HepG2 (cell line): Measurements from ENCODE around the gene RTEL1. TPM values are rescaled to one million over a fixed set of nuclear protein-coding genes. Genes with fewer than 3 reads are reported as not detected.

ENCODE experiments used
- ARNTL ChIP-seq: sonication (generic); formaldehyde crosslinking; IDR thresholded peaks from 2 replicates; pipeline ENCODE4 v1.4.0; 2020; ENCODE audit warnings: mild to moderate bottlenecking, missing genetic modification reagents
- FOSL2 ChIP-seq: sonication (generic); formaldehyde crosslinking; IDR thresholded peaks from 2 replicates; pipeline ENCODE4 v1.4.0; 2020; ENCODE audit warnings: missing genetic modification reagents
- NR2F2 ChIP-seq: IDR thresholded peaks from 2 replicates; pipeline ENCODE4 v1.6.1; 2012; ENCODE audit warnings: low read depth, inconsistent platforms, borderline replicate concordance
- POLR2AphosphoS5 ChIP-seq: IDR thresholded peaks from 2 replicates; pipeline ENCODE4 v1.6.1; 2012; ENCODE audit warnings: low read depth, low read length
- SAFB2 ChIP-seq: sonication (generic); formaldehyde crosslinking; IDR thresholded peaks from 2 replicates; pipeline ENCODE4 v1.5.1; 2020; ENCODE audit warnings: missing genetic modification reagents, low read depth, mild to moderate bottlenecking, borderline replicate concordance
- SKI ChIP-seq: fragments of 450-650 bp; IDR thresholded peaks from one replicate; pipeline ENCODE4 v1.6.1; 2018; ENCODE audit warnings: mild to moderate bottlenecking; ENCODE audit not compliant: partially characterized antibody
- SPEN ChIP-seq: sonication (generic); formaldehyde crosslinking; IDR thresholded peaks from 2 replicates; pipeline ENCODE4 v1.5.1; 2020; ENCODE audit warnings: low read depth, mild to moderate bottlenecking, missing genetic modification reagents
- TARDBP ChIP-seq: sonication (generic); formaldehyde crosslinking; IDR thresholded peaks from 2 replicates; pipeline ENCODE4 v1.8.0; 2022; ENCODE audit warnings: mild to moderate bottlenecking, missing genetic modification reagents
- ZFX ChIP-seq: sonication (generic); formaldehyde crosslinking; IDR thresholded peaks from 2 replicates; pipeline ENCODE4 v1.4.0; 2020; ENCODE audit warnings: mild to moderate bottlenecking, low read depth, missing genetic modification reagents, moderate library complexity
- ZNF563 ChIP-seq: sonication (generic); formaldehyde crosslinking; IDR thresholded peaks from 2 replicates; pipeline ENCODE4 v1.8.0; 2022; ENCODE audit warnings: mild to moderate bottlenecking, moderate library complexity, missing genetic modification reagents
- ZNF619 ChIP-seq: sonication (generic); formaldehyde crosslinking; IDR thresholded peaks from 2 replicates; pipeline ENCODE4 v1.4.0; 2020; ENCODE audit warnings: mild to moderate bottlenecking, missing genetic modification reagents
- polyA plus RNA-seq, 8 experiments: library from polyadenylated mRNA; depleted of rRNA in 3 of 8; stranded (reverse) in 7 of 8; unstranded in 1 of 8; fragments of >200 nt; fragmentation: Illumina TruSeq in 4 of 8; extraction: Trizol in 4 of 8; gene quantifications; 2 replicates each; pipeline versions ENCODE4 v1.2.1 to v1.2.3, GENCODE V29; 2011 to 2016; ENCODE audit warnings: low read depth in 4 of 8, missing spikeins in 1 of 8, mixed read lengths in 1 of 8; ENCODE audit not compliant: insufficient read depth in 1 of 8
- total RNA-seq, 5 experiments: library from RNA; depleted of rRNA; stranded (reverse); fragments of >200 nt; fragmentation: Illumina TruSeq; extraction: Trizol; gene quantifications; 2 replicates each; pipeline ENCODE4 v1.2.3, GENCODE V29; 2016; ENCODE audit warnings: low read depth in 1 of 5
- TF ChIP-seq, protein P1 (sequence below): sonication (generic); formaldehyde crosslinking; IDR thresholded peaks from one replicate; pipeline ENCODE4 v1.5.1; 2020; ENCODE audit warnings: mild to moderate bottlenecking, missing genetic modification reagents; ENCODE audit errors: not compliant biosample characterization
- TF ChIP-seq, protein P2 (sequence below): IDR thresholded peaks from 2 replicates; pipeline ENCODE4 v1.6.1; 2016; ENCODE audit warnings: control low read depth
- TF ChIP-seq, protein P3 (sequence below): IDR thresholded peaks from 2 replicates; pipeline ENCODE4 v1.6.1; 2016; ENCODE audit warnings: low read depth, control low read depth
- TF ChIP-seq, protein P4 (sequence below): sonication (generic); formaldehyde crosslinking; IDR thresholded peaks from 2 replicates; pipeline ENCODE4 v1.5.1; 2020; ENCODE audit warnings: missing genetic modification reagents, mild to moderate bottlenecking, borderline replicate concordance

RTEL1 gene
- total and polyA plus RNA-seq, 2 of the 13 experiments (the other 11 are each of a cell fraction or from before 2014, with no cell fraction given): 21.8 to 36.4 TPM

DNA sequence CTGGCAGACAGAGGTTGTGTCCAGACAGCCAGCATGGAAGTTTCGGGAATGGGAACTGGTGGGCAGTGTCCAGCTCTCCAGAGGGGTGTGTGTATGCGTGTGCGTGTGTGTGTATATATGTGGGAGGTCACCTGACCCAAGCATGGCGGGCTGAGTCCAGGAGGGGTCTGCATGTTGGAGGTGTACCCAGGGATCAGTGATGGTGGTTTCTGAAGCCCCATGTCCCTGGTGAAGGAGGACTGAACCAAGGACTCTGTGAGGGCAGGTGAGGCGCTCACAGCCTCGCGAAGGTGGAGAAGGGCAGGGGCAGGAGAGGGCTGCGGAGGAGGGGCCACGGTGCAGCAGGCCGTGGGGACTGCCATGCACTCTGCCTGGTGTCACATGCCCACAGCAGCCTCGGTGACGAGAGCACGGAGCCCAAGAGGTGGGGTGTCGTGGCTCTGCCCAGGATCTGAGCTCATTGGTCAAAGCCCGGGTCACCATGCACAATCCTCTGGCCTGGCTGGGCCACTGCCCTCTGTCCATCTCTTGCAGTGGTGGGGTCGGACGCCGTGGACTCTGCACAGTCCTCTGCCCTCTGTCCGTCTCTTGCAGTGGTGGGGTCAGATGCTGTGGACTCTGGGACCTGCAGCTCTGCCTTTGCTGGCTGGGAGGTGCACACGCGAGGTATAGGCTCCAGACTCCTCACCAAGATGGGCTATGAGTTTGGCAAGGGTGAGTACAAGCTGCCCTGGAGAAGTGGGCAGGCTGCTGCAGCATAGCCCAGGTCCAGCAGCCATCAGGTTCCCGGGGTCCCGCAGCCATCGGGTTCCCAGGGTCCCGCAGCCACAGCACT, 76.2 kb downstream of the RTEL1 start (continued):
- TF ChIP-seq, protein P1, sequence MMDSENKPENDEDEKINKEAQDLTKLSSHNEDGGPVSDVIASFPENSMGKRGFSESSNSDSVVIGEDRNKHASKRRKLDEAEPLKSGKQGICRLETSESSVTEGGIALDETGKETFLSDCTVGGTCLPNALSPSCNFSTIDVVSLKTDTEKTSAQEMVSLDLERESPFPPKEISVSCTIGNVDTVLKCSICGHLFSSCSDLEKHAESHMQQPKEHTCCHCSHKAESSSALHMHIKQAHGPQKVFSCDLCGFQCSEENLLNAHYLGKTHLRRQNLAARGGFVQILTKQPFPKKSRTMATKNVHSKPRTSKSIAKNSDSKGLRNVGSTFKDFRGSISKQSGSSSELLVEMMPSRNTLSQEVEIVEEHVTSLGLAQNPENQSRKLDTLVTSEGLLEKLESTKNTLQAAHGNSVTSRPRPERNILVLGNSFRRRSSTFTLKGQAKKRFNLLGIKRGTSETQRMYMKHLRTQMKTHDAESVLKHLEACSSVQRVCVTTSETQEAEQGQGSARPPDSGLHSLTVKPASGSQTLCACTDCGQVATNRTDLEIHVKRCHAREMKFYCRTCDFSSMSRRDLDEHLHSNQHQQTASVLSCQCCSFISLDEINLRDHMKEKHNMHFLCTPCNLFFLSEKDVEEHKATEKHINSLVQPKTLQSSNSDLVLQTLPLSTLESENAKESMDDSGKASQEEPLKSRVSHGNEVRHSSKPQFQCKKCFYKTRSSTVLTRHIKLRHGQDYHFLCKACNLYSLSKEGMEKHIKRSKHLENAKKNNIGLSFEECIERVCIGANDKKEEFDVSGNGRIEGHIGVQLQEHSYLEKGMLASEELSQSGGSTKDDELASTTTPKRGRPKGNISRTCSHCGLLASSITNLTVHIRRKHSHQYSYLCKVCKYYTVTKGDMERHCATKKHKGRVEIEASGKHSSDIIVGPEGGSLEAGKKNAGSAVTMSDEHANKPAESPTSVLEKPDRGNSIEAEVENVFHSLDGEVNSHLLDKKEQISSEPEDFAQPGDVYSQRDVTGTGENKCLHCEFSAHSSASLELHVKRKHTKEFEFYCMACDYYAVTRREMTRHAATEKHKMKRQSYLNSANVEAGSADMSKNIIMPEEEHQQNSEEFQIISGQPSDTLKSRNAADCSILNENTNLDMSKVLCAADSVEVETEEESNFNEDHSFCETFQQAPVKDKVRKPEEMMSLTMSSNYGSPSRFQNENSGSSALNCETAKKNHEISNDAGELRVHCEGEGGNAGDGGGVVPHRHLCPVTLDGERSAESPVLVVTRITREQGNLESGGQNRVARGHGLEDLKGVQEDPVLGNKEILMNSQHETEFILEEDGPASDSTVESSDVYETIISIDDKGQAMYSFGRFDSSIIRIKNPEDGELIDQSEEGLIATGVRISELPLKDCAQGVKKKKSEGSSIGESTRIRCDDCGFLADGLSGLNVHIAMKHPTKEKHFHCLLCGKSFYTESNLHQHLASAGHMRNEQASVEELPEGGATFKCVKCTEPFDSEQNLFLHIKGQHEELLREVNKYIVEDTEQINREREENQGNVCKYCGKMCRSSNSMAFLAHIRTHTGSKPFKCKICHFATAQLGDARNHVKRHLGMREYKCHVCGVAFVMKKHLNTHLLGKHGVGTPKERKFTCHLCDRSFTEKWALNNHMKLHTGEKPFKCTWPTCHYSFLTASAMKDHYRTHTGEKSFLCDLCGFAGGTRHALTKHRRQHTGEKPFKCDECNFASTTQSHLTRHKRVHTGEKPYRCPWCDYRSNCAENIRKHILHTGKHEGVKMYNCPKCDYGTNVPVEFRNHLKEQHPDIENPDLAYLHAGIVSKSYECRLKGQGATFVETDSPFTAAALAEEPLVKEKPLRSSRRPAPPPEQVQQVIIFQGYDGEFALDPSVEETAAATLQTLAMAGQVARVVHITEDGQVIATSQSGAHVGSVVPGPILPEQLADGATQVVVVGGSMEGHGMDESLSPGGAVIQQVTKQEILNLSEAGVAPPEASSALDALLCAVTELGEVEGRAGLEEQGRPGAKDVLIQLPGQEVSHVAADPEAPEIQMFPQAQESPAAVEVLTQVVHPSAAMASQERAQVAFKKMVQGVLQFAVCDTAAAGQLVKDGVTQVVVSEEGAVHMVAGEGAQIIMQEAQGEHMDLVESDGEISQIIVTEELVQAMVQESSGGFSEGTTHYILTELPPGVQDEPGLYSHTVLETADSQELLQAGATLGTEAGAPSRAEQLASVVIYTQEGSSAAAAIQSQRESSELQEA (CRISPR knock-in tag): peak; percentile 36
- TF ChIP-seq NR2F2 (peak; percentile 88), SKI (peak; percentile 47), ZNF619 (CRISPR knock-in tag) (0 out of 2 replicates have a peak, but pooled peaks have one; percentile 40), SAFB2 (CRISPR knock-in tag) (0 out of 2 replicates have a peak, but pooled peaks have one; percentile 26), SPEN (CRISPR knock-in tag) (peak; percentile 72), TARDBP (0 out of 2 replicates have a peak, but pooled peaks have one; percentile 20), FOSL2 (CRISPR knock-in tag) (no peak), POLR2AphosphoS5 (peak; percentile 7; the same call in 1 of the 2 replicates), ARNTL (CRISPR knock-in tag) (0 out of 2 replicates have a peak, but pooled peaks have one; percentile 39), ZFX (CRISPR knock-in tag) (peak; percentile 58; the same call in 1 of the 2 replicates), ZNF563 (0 out of 2 replicates have a peak, but pooled peaks have one; percentile 6)
- TF ChIP-seq, protein P2, sequence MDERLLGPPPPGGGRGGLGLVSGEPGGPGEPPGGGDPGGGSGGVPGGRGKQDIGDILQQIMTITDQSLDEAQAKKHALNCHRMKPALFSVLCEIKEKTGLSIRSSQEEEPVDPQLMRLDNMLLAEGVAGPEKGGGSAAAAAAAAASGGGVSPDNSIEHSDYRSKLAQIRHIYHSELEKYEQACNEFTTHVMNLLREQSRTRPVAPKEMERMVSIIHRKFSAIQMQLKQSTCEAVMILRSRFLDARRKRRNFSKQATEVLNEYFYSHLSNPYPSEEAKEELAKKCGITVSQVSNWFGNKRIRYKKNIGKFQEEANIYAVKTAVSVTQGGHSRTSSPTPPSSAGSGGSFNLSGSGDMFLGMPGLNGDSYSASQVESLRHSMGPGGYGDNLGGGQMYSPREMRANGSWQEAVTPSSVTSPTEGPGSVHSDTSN (CRISPR knock-in tag): peak; percentile 35; the same call in 1 of the 2 replicates
- TF ChIP-seq, protein P3, sequence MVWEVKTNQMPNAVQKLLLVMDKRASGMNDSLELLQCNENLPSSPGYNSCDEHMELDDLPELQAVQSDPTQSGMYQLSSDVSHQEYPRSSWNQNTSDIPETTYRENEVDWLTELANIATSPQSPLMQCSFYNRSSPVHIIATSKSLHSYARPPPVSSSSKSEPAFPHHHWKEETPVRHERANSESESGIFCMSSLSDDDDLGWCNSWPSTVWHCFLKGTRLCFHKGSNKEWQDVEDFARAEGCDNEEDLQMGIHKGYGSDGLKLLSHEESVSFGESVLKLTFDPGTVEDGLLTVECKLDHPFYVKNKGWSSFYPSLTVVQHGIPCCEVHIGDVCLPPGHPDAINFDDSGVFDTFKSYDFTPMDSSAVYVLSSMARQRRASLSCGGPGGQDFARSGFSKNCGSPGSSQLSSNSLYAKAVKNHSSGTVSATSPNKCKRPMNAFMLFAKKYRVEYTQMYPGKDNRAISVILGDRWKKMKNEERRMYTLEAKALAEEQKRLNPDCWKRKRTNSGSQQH: 0 out of 2 replicates have a peak, but pooled peaks have one; percentile 43
- TF ChIP-seq, protein P4, sequence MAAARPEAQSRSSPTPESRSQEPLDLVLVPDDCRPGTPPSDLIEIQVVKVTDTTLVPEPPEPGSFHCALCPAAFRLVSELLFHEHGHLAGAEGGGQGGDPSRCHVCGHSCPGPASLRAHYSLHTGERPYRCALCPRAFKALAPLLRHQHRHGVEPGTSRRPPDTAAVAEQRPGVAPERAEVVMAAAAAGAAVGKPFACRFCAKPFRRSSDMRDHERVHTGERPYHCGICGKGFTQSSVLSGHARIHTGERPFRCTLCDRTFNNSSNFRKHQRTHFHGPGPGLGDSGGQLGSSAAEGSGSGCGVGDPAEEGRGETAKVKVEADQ: peak; percentile 72; the same call in 1 of the 2 replicates
- TF ChIP-seq, all 625 proteins: peak for 96
